ENCODE measurements around the gene DDX23. TPM values are rescaled to one million over a fixed set of nuclear protein-coding genes. Genes with fewer than 3 reads are reported as not detected.

DDX23 gene
- polyA plus RNA-seq, 3 donors = 21.4 to 63.8 (median 28.4) TPM

DNA sequence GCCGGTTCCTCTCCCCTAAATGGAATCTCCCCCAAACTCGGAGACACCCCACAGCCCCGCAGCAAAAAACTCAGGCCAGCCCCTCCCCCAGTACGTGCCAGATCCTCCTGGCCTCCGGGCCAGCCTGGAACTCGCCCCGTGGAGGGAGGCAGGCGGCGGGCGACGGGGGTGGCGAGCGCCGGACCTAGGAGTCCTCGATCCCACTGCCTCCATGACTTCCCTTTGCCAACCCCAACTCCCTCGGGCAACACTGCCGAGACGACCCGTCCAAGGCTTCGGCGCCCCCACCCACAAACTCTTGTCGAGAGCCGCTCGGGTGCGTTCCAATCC, 63.5 kb downstream of the DDX23 start:
- under 1% methylated on average over 23 of the region's 25 CpGs for WGBS (ENCODE audit: insufficient coverage)
- Histone ChIP-seq H3K4me3 (replicated peaks in 1 of 3; ENCODE audit: low read depth in 2 of 3, low read length in 3 of 3) (peak overlapping the region; percentile 26 to 70 (median 50)), H3K9ac (ENCODE audit: insufficient read depth, low read length, poor library complexity, severe bottlenecking) (peak overlapping the region; percentile 15), H3K27ac (ENCODE audit: low read depth in 1 of 2, low read length in 2 of 2) (no peak overlapping the region), H2AFZ (ENCODE audit: insufficient read depth, low read depth, low read length, poor library complexity, severe bottlenecking) (peak overlapping the region; percentile 79), H3K4me1 (ENCODE audit: control insufficient read depth in 1 of 2, insufficient read depth in 2 of 2, low read length in 2 of 2) (peaks cover 10 to 12% of the 10 kb centered on the region in 2 donors), H3K36me3 (replicated peaks in 1 of 2; ENCODE audit: control insufficient read depth in 1 of 2, insufficient read depth in 2 of 2, low read length in 2 of 2) (no peaks in the 10 kb centered on the region), H3K79me2 (ENCODE audit: insufficient read depth, low read length) (no peaks in the 10 kb centered on the region), H4K20me1 (ENCODE audit: insufficient read depth, low read length) (no peaks in the 10 kb centered on the region), H3K9me3 (replicated peaks in 1 of 2; ENCODE audit: control insufficient read depth in 1 of 2, insufficient read depth in 1 of 2, low read length in 2 of 2) (no peaks in the 10 kb centered on the region), H3K4me2 (replicated peaks; ENCODE audit: extremely low read depth, low read length, poor library complexity, severe bottlenecking) (peak overlapping the region; percentile 80), H3K27me3 (ENCODE audit: control insufficient read depth in 2 of 2, insufficient read depth in 2 of 2, low read length in 2 of 2) (peaks cover 11 to 33% of the 10 kb centered on the region in 2 donors)
- Mint-ChIP-seq H3K36me3 (peaks cover 2 to 3% of the 10 kb centered on the region in 2 donors), H3K27me3 (ENCODE audit: low read depth in 3 of 3) (peaks cover 30 to 47% (median 45%) of the 10 kb centered on the region in 3 donors), H3K4me1 (peaks cover 11% of the 10 kb centered on the region), H3K27ac (peak overlapping the region in 2 of 7 donors; percentile 55 to 58), H3K4me3 (peak overlapping the region; percentile 85 to 98), H3K9me3 (peaks cover 0 to 9% (median 5%) of the 10 kb centered on the region in 7 donors)
- peak in 1 of 3 donors; percentile 3 for DNase-seq
- TF ChIP-seq, protein P1, sequence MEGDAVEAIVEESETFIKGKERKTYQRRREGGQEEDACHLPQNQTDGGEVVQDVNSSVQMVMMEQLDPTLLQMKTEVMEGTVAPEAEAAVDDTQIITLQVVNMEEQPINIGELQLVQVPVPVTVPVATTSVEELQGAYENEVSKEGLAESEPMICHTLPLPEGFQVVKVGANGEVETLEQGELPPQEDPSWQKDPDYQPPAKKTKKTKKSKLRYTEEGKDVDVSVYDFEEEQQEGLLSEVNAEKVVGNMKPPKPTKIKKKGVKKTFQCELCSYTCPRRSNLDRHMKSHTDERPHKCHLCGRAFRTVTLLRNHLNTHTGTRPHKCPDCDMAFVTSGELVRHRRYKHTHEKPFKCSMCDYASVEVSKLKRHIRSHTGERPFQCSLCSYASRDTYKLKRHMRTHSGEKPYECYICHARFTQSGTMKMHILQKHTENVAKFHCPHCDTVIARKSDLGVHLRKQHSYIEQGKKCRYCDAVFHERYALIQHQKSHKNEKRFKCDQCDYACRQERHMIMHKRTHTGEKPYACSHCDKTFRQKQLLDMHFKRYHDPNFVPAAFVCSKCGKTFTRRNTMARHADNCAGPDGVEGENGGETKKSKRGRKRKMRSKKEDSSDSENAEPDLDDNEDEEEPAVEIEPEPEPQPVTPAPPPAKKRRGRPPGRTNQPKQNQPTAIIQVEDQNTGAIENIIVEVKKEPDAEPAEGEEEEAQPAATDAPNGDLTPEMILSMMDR (IDR thresholded peaks at IDR 0.05) = no peak
- intact Hi-C loops (cut with micrococcal nuclease) = no loop called here

GRCh38 chr12:48787791-48788523, 64.0 kb downstream of the DDX23 start:
- Histone ChIP-seq H3K4me2 (replicated peaks; ENCODE audit: extremely low read depth, low read length, poor library complexity, severe bottlenecking) (peak overlapping the region; percentile 80), H2AFZ (ENCODE audit: insufficient read depth, low read depth, low read length, poor library complexity, severe bottlenecking) (peak overlapping the region; percentile 79), H3K9ac (ENCODE audit: insufficient read depth, low read length, poor library complexity, severe bottlenecking) (peak overlapping the region; percentile 15), H3K4me1 (ENCODE audit: control insufficient read depth in 1 of 2, insufficient read depth in 2 of 2, low read length in 2 of 2) (peaks cover 10 to 12% of the 10 kb centered on the region in 2 donors), H3K27me3 (ENCODE audit: control insufficient read depth in 2 of 2, insufficient read depth in 2 of 2, low read length in 2 of 2) (peaks cover 11 to 33% of the 10 kb centered on the region in 2 donors), H3K27ac (ENCODE audit: low read depth in 1 of 2, low read length in 2 of 2) (no peak overlapping the region), H3K79me2 (ENCODE audit: insufficient read depth, low read length) (no peaks in the 10 kb centered on the region), H3K36me3 (replicated peaks in 1 of 2; ENCODE audit: control insufficient read depth in 1 of 2, insufficient read depth in 2 of 2, low read length in 2 of 2) (no peaks in the 10 kb centered on the region), H3K4me3 (replicated peaks in 1 of 3; ENCODE audit: low read depth in 2 of 3, low read length in 3 of 3) (peak overlapping the region in 2 of 3 experiments; percentile 50 to 70), H3K9me3 (replicated peaks in 1 of 2; ENCODE audit: control insufficient read depth in 1 of 2, insufficient read depth in 1 of 2, low read length in 2 of 2) (no peaks in the 10 kb centered on the region), H4K20me1 (ENCODE audit: insufficient read depth, low read length) (no peaks in the 10 kb centered on the region)
- DNase-seq = peak in 1 of 3 donors; percentile 1
- peaks cover 2 to 3% of the 10 kb centered on the region in 2 donors for H3K36me3 Mint-ChIP-seq
- H3K4me3 Mint-ChIP-seq = peak overlapping the region; percentile 85 to 98
- 53% methylated on average over 3 of the region's 11 CpGs for WGBS (ENCODE audit: insufficient coverage)
- peaks cover 11% of the 10 kb centered on the region for H3K4me1 Mint-ChIP-seq
- peaks cover 0 to 9% (median 5%) of the 10 kb centered on the region in 7 donors for H3K9me3 Mint-ChIP-seq
- TF ChIP-seq, protein P1 (IDR thresholded peaks at IDR 0.05) = no peak
- intact Hi-C loops (cut with micrococcal nuclease) = no loop called here
- peak overlapping the region in 1 of 7 donors; percentile 36 for H3K27ac Mint-ChIP-seq
- H3K27me3 Mint-ChIP-seq (ENCODE audit: low read depth in 3 of 3) = peaks cover 30 to 47% (median 45%) of the 10 kb centered on the region in 3 donors
